Subcutaneous adipose tissue (tissue), 4 donors: ENCODE results near the gene HES4. TPM values are rescaled to one million over a fixed set of nuclear protein-coding genes. Genes with fewer than 3 reads are reported as not detected.

Experiments used
- CTCF ChIP-seq: fragments of 450-650 bp; IDR thresholded peaks from one replicate; pipeline ENCODE4 v1.5.1; 2016; ENCODE audit warnings: low read depth, mild to moderate bottlenecking, control low read depth, antibody characterized with exemption, moderate library complexity
- total RNA-seq, 4 donors: library from RNA; depleted of rRNA; stranded (reverse); fragments of >200 nt; gene quantifications; one replicate each; pipeline ENCODE4 v1.1.0, GENCODE V29; 2016

HES4 gene
- total RNA-seq, 4 donors from 2014 or later: 6.4 to 12.8 (median 7.2) TPM

GRCh38 chr1:984476-984814 lies 15.5 kb downstream of the HES4 start:
- TF ChIP-seq CTCF: no peak

DNA sequence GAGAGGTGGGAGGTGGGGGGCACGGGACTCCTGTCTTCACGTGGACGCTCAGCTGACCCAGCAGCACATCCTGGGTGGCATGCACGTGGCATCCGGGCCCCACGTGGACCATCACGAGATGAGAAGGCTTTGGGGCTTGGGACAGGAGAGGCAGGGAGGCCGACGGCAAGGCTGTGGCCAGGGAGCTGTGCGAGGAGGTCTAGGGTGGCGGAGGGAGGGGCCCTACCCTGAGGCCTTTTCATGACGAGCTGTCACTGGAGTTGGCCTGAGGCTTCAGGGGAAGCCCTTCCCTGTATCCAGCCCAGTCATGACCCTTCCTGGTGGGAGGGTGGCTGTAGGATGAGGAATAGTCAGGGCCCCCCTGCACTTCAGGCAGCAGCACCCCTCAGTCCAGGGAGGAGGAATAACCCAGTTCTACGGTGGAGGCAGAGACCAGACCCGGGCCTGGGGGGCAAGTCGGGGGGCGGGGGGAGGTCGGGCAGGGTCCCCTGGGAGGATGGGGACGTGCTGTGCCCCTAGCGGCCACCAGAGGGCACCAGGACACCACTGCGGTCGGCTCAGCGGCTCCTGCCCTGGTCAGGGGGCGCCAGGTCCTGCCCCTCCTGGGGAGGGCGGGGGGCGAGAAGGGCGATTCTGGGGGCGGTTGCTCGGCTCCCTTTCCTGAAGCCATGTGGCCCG lies 16.0 kb downstream of the HES4 start:
- TF ChIP-seq CTCF: no peak

DNA sequence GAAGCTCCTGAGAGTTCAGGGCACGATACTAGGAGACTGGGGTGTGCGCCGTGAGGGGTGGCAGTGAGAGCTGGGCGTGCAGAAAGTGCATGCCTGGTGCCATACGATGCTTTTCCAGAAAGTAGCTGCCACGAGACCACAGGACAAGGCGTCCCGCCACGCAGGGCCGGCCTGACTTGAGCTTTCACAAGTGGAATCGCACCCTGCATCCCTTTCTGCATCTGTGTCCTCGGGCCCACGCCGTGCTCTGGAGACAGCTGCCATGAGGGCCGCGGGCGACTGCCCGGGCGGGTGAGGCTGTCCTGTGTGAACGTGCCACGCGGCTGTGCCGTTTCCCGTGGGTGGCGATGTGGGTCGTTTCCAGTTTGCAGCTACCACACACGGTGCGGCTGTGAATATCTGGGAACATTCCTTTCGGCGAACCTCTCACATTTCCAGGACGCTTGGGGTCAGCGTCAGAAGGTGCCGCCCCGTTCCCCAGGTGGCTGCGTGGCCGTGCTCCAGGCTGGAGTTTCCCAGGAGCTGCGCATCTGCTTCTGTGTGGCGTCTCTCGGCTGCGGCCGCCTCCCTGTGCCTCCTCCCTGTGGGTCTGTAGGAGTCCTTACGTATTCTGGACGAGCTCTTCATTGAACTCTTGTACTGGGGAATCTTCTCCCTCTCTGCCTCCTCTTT lies 17.0 kb downstream of the HES4 start:
- no peak for TF ChIP-seq CTCF

- TF ChIP-seq CTCF: no peak
Observed at GRCh38 chr1:981955-982558, 17.8 kb downstream of the HES4 start, which contains the start of gene PERM1. TSS of gene PERM1 (minus strand) at chr1:982093. CDS start at chr1:981029, 1,064 bp downstream.

DNA sequence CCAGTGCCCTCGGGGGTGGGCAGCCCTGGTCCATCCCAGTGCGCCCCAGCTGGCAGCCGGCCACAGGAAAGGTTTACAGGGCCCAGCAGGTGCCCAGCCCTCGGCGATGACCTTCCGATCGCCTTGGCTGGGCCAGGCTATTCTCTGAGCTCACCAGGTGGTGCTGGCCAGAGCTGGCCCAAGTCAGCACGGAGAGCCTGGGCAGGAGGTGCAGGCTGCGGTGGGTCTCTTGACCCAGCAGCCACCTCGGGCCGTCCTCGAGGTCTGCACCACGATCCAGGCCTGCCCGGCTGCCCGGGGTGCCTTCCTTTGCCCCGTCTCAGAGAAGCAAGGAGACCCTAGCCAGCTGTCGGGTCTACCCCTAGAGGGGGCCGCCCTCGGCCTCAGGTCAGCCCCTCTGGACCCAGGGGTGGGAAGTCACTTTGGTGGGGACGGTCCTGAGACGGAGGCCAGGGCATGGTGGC lies 18.4 kb downstream of the HES4 start:
- TF ChIP-seq CTCF: no peak

- no peak for TF ChIP-seq CTCF
Observed at GRCh38 chr1:980602-981395, 19.1 kb downstream of the HES4 start.

- no peak for TF ChIP-seq CTCF
Observed at GRCh38 chr1:980137-980571, 19.7 kb downstream of the HES4 start.
